AG04450 (cell line): ENCODE results near the gene SLC26A3. TPM values are rescaled to one million over a fixed set of nuclear protein-coding genes. Genes with fewer than 3 reads are reported as not detected.

Experiments used
- CTCF ChIA-PET: fragments of 300-600, 350-600 bp; formaldehyde crosslinking; extraction: SDS; loops from one replicate; lab custom pipeline; 2022; ENCODE audit warnings: antibody characterized with exemption, inconsistent platforms; lab: Charles Lee
- POLR2A ChIA-PET: fragments of 350-600 bp; formaldehyde crosslinking; extraction: SDS; loops from one replicate; lab custom pipeline; 2021; ENCODE audit warnings: antibody characterized with exemption, inconsistent platforms; lab: Yijun Ruan, JAX
- DNase-seq: peaks from one replicate; pipeline ENCODE4 v3.0.0-alpha.2; 2011; ENCODE audit warnings: low read depth, low spot score
- H3K27ac ChIP-seq: one replicate; pipeline ENCODE4 v1.5.1; 2012; ENCODE audit warnings: low read depth, low read length, control low read depth
- H3K27me3 ChIP-seq: one replicate; pipeline ENCODE4 v1.6.0; 2012; ENCODE audit warnings: low read length; ENCODE audit not compliant: control insufficient read depth, insufficient read depth
- H3K4me3 ChIP-seq: 2 replicates; pipeline ENCODE4 v1.5.1; 2011; ENCODE audit warnings: mild to moderate bottlenecking, low read depth, low read length, control low read depth
- H3K9me3 ChIP-seq: 2 replicates; pipeline ENCODE4 v1.5.1; 2012; ENCODE audit warnings: low read length; ENCODE audit not compliant: control insufficient read depth, insufficient read depth
- polyA plus RNA-seq: library from polyadenylated mRNA; depleted of rRNA; stranded (reverse); fragments of >200 nt; gene quantifications from 2 replicates; pipeline ENCODE4 v1.2.3, GENCODE V29; 2011
- TF ChIP-seq, protein P1 (sequence below): IDR thresholded peaks from 2 replicates; pipeline ENCODE4 v1.5.1; 2011; ENCODE audit warnings: low read depth, low read length, control low read depth, inconsistent platforms

SLC26A3 gene
- polyA plus RNA-seq, 1 experiment = not detected

DNA sequence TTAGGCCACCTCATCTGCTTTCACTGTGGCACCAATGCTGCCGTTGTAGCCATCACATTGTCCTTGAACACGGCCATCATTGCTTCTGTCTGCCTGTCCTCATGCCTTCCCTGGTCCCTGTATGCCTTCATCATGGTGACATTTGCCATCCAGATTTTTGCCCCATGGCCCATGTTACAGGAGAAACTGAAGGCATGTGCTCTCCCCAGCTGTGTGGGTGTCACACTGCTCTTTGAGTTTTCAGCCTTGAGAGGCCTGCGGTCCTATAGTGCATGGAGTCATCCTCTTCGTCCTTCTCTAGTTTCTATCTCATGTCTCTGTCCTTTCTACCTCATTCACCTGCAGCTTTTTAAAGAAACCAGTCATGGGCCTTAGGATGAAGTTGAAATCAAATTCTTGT lies 6.2 kb upstream of the SLC26A3 start:
- POLR2A ChIA-PET = no interaction called here
- DNase-seq = no peak
- H3K27me3 ChIP-seq = peaks cover 3% of the 10 kb centered on the region
- TF ChIP-seq, protein P1, sequence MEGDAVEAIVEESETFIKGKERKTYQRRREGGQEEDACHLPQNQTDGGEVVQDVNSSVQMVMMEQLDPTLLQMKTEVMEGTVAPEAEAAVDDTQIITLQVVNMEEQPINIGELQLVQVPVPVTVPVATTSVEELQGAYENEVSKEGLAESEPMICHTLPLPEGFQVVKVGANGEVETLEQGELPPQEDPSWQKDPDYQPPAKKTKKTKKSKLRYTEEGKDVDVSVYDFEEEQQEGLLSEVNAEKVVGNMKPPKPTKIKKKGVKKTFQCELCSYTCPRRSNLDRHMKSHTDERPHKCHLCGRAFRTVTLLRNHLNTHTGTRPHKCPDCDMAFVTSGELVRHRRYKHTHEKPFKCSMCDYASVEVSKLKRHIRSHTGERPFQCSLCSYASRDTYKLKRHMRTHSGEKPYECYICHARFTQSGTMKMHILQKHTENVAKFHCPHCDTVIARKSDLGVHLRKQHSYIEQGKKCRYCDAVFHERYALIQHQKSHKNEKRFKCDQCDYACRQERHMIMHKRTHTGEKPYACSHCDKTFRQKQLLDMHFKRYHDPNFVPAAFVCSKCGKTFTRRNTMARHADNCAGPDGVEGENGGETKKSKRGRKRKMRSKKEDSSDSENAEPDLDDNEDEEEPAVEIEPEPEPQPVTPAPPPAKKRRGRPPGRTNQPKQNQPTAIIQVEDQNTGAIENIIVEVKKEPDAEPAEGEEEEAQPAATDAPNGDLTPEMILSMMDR = no peak
- CTCF ChIA-PET = no interaction called here
- H3K9me3 ChIP-seq = no peaks in the 10 kb centered on the region
- H3K4me3 ChIP-seq = no peak overlapping the region
- H3K27ac ChIP-seq = no peak overlapping the region

DNA sequence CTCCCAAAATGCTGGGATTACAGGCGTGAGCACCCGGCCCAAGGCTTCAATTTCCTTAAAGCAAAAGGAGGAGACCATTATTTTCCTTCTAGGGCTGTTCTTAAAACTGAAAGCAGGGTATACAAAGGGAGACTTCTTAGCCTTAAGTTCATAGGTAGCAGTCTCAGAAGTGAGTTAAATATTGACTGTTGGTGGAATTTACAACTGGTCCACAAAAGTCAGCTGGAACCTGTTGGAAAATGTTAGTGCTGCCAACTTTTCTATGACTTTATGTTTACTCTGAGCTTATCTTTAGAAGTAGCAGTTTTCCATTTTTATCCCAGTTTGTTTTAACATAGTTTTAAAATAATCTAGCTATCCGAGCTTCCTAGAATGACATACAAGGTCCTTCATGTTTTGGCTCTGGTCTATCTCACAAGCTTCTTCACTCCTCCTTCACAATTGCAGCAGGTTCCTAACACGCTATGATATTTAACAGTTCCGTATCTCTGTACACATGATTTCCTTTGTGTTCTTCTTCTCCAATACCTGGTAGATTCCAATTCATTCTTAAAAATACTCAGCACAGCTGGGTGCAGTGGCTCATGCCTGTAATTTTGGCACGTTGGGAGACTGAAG lies 3.3 kb downstream of the SLC26A3 start:
- no peak for DNase-seq
- CTCF ChIA-PET = no interaction called here

DNA sequence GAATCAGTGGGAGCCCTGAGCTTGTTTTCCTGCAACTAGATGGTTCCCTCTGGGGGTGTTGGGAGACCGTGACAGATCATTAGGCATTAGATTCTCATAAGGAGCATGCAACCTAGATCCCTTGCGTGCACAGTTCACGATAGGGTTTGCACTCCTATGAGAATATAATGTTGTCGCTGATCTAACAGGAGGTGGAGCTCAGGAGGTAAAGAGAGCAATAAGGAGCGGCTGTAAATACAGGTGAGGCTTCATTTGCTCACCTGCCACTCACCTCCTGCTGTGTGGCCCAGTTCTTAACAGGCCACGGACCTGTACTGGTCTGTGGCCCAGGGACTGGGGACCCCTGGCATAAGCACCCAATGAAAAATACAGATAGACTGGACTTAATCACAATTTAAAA lies 10.7 kb downstream of the SLC26A3 start:
- ChIA-PET POLR2A (no interaction called here), CTCF (interaction anchor here (1.1 kb wide), 1 partner anchor 83 kb away, joined by 4 read pairs; no protein-coding TSS in a partner anchor)
- Histone ChIP-seq H3K9me3 (no peaks in the 10 kb centered on the region), H3K27ac (no peak overlapping the region), H3K27me3 (peaks cover 14% of the 10 kb centered on the region), H3K4me3 (no peak overlapping the region)
- DNase-seq = no peak
- TF ChIP-seq, protein P1 = no peak

More for the DNA sequence above, 3.3 kb downstream of the SLC26A3 start:
- TF ChIP-seq, protein P1 = no peak
- Histone ChIP-seq H3K9me3 (no peaks in the 10 kb centered on the region), H3K27me3 (peaks cover 18% of the 10 kb centered on the region), H3K27ac (no peak overlapping the region), H3K4me3 (no peak overlapping the region)
- POLR2A ChIA-PET = no interaction called here

DNA sequence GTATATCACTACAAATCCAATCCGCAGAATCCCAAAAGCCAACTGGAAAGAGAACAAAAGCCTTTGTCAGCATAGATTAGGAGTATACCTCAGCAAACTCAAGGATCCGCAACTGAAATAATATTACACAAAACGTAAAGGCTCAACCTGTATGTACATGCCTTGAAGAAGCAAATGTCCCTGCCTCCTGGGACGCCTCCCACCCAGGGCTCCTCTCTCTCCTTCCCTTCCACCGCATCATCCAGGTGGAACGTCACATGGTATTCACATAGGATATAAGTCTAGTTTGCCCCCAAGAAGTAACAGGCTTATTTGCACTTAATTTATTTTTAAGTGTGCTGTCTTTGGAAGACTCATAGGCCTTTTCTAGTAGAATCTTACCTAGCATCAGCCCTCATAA lies 13.4 kb downstream of the SLC26A3 start:
- no peak for DNase-seq
- H3K9me3 ChIP-seq = no peaks in the 10 kb centered on the region
- POLR2A ChIA-PET = no interaction called here
- TF ChIP-seq, protein P1 = no peak
- peaks cover 23% of the 10 kb centered on the region for H3K27me3 ChIP-seq
- no peak overlapping the region for H3K27ac ChIP-seq
- no peak overlapping the region for H3K4me3 ChIP-seq
- CTCF ChIA-PET = no interaction called here

DNA sequence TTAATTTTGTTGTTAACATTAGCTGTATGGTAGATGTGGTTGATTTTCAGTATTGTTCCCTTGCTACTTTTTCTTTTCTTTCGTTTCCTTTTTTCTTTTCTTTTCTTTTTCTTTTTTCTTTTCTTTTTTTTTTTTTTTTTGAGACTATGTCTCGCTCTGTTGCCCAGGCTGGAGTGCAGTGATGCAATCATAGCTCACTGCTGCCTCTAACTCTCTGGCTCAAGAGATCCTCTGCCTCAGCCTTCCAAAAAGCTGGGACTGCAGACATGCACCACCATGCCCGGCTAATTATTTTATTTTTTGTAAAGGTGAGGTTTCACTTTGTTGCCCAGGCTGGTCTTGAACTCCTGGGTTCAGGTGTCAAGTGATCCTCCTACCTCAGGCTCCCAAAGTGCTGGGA lies 14.4 kb downstream of the SLC26A3 start:
- Histone ChIP-seq H3K27me3 (peaks cover 20% of the 10 kb centered on the region), H3K4me3 (no peak overlapping the region), H3K27ac (no peak overlapping the region), H3K9me3 (no peaks in the 10 kb centered on the region)
- TF ChIP-seq, protein P1 = no peak
- no peak for DNase-seq
- CTCF ChIA-PET = no interaction called here
- POLR2A ChIA-PET = no interaction called here
